Measurements from ENCODE around the gene SV2C.

DNA sequence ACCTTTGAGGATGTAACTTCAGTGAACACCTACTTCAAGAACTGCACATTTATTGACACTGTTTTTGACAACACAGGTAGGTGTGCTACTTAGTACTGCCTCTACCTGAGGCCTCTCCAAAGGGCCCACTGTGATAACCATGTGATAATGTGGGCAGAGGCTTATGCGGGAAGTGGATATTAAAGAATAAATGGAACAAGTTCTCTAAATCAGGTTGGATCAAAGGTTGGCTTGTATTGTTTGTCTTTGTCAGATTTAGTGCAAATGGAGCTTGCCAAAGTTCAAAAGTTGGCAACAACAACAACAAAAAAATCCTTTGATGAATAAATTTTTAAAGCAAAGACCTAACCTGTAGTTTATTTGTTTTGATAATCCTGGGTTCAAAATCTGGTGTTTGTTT is 215.7 kb downstream of the SV2C start:
- TF ChIP-seq, protein P1, sequence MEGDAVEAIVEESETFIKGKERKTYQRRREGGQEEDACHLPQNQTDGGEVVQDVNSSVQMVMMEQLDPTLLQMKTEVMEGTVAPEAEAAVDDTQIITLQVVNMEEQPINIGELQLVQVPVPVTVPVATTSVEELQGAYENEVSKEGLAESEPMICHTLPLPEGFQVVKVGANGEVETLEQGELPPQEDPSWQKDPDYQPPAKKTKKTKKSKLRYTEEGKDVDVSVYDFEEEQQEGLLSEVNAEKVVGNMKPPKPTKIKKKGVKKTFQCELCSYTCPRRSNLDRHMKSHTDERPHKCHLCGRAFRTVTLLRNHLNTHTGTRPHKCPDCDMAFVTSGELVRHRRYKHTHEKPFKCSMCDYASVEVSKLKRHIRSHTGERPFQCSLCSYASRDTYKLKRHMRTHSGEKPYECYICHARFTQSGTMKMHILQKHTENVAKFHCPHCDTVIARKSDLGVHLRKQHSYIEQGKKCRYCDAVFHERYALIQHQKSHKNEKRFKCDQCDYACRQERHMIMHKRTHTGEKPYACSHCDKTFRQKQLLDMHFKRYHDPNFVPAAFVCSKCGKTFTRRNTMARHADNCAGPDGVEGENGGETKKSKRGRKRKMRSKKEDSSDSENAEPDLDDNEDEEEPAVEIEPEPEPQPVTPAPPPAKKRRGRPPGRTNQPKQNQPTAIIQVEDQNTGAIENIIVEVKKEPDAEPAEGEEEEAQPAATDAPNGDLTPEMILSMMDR (conservative IDR thresholded peaks at IDR 0.05) = no peak
- no peak for TF ChIP-seq ZFX (IDR thresholded peaks at IDR 0.05)
